ENCODE data around the gene CPNE2.

DNA sequence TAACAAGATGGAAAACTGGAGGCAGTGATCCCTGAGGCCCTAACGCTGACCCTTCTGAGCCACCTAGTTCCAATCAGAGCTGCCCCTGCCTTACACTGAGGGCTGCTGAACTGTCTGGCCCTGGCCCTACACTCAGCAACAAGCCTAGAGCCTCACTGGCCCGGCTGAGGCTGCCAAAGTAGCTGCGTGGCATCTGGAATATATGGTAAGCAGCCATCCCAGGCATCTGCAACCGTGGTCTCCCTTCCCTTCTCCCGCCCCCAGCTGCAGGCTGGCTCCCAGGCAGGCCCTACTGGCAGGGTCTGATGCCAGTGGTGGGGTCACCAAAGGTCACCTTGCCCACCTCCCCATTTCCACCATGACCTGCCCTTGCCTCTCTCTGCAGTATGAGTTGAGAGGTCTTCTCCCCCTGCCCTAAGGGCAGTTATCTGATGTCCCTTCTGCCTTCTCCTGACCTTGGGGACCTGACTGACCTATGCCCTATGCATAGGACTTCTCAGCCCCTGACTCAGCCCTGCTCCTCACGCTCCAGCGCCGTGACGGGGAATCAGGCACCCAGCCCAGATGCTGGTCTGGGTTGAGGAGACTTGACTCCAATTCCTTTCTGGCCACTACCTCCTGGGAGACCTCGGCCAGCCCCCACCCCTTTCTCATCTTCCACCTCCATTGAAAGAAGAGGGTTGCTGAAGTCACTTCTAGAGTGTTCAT, 45.3 kb downstream of the CPNE2 start:
- no peak for TF ChIP-seq CTCF (IDR thresholded peaks at IDR 0.05)
- TF ChIP-seq POLR2A (IDR thresholded peaks at IDR 0.05): no peak
